ENCODE results near the gene SCD. TPM values are rescaled to one million over a fixed set of nuclear protein-coding genes. Genes with fewer than 3 reads are reported as not detected.

SCD gene
- total and polyA plus RNA-seq, 10 of the 15 experiments (the other 5 are each of a cell fraction or from before 2014, with no cell fraction given): 68.7 to 279 (median 99.5) TPM

DNA sequence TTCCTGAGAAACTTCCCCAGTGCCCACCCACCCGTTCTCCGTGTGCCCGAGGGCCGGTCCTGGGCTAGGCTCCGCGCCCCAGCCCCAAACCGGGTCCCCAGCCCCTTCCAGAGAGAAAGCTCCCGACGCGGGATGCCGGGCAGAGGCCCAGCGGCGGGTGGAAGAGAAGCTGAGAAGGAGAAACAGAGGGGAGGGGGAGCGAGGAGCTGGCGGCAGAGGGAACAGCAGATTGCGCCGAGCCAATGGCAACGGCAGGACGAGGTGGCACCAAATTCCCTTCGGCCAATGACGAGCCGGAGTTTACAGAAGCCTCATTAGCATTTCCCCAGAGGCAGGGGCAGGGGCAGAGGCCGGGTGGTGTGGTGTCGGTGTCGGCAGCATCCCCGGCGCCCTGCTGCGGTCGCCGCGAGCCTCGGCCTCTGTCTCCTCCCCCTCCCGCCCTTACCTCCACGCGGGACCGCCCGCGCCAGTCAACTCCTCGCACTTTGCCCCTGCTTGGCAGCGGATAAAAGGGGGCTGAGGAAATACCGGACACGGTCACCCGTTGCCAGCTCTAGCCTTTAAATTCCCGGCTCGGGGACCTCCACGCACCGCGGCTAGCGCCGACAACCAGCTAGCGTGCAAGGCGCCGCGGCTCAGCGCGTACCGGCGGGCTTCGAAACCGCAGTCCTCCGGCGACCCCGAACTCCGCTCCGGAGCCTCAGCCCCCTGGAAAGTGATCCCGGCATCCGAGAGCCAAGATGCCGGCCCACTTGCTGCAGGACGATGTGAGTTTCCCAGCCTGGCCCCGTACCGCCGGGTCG lies at the start of gene SCD (continued):
- no peak for TF ChIP-seq PKNOX1 (IDR thresholded peaks at IDR 0.05)
- TF ChIP-seq ZZZ3 (IDR thresholded peaks at IDR 0.05; ENCODE audit: control insufficient read depth, insufficient read length, low read depth): no peak
- TF ChIP-seq MEF2B (IDR thresholded peaks at IDR 0.05; ENCODE audit: partially characterized antibody, poor library complexity, severe bottlenecking): peak; percentile 97
- TF ChIP-seq NKRF (conservative IDR thresholded peaks at IDR 0.05): peak; percentile 85; the same call in 1 of the 2 replicates
- peak; percentile 85 for TF ChIP-seq RFX5 (IDR thresholded peaks at IDR 0.05; ENCODE audit: low read depth, low read length)
- TF ChIP-seq ZBED1 (IDR thresholded peaks at IDR 0.05; ENCODE audit: borderline replicate concordance): no peak
- TF ChIP-seq NFYB (IDR thresholded peaks at IDR 0.05; ENCODE audit: insufficient read depth, low read depth, low read length): peak; percentile 90
- TF ChIP-seq NFYA (IDR thresholded peaks at IDR 0.05; ENCODE audit: borderline replicate concordance, low read depth, low read length): no peak
- no peak for TF ChIP-seq TAF1 (IDR thresholded peaks at IDR 0.05; ENCODE audit: borderline replicate concordance, low read depth, low read length)
- no peak for TF ChIP-seq ZBTB11 (CRISPR knock-in tag; IDR thresholded peaks at IDR 0.05)
- TF ChIP-seq IKZF1 (conservative IDR thresholded peaks at IDR 0.05): peak; percentile 8; the same call in 1 of the 2 replicates
- TF ChIP-seq POLR2AphosphoS2 (IDR thresholded peaks at IDR 0.05; ENCODE audit: low read depth, low read length): no peak; the same call in 1 of the 2 replicates
- no peak for TF ChIP-seq SIX5 (IDR thresholded peaks at IDR 0.05; ENCODE audit: low read depth, low read length, severe bottlenecking)

Measured in GM12878 (cell line).